H1 (cell line): ENCODE data around the gene SLC35E1. TPM values are rescaled to one million over a fixed set of nuclear protein-coding genes. Genes with fewer than 3 reads are reported as not detected.

ENCODE experiments used
- CTCF ChIA-PET: fragments of 300-600 bp; sonication (Branson Sonifier 250); formaldehyde crosslinking; loops from one replicate; lab custom pipeline; 2021; ENCODE audit not compliant: partially characterized antibody; lab: Charles Lee
- POLR2A ChIA-PET: fragments of 300-600 bp; sonication (Branson Sonifier 250); formaldehyde crosslinking; loops from one replicate; lab custom pipeline; 2021; ENCODE audit warnings: inconsistent platforms; ENCODE audit not compliant: partially characterized antibody; lab: Charles Lee
- DNase-seq, 2 experiments: peaks; one replicate each; pipeline versions ENCODE4 v3.0.0 to v3.0.0-alpha.2; 2010 to 2022; ENCODE audit warnings: low spot score in 2 of 2, low read depth in 1 of 2, mixed read lengths in 1 of 2
- FAIRE-seq: peaks from 2 replicates; lab custom pipeline; 2011; peaks lifted over from hg19 to GRCh38; lab: Jason Lieb, UNC
- H2AFZ ChIP-seq: 2 replicates; pipeline ENCODE4 v1.8.1; 2012; ENCODE audit warnings: low read length, inconsistent platforms
- H2AK5ac ChIP-seq: 2 replicates; pipeline ENCODE4 v1.6.1; 2013; ENCODE audit warnings: low read depth, low read length
- H2BK120ac ChIP-seq: replicated peaks from 2 replicates; pipeline ENCODE3; 2013; ENCODE audit warnings: low read depth, low read length, inconsistent platforms
- H2BK12ac ChIP-seq: 2 replicates; pipeline ENCODE4 v1.6.1; 2013; ENCODE audit warnings: low read depth, low read length
- H2BK15ac ChIP-seq: 2 replicates; pipeline ENCODE4 v1.6.1; 2013; ENCODE audit warnings: low read length
- H2BK20ac ChIP-seq: 2 replicates; pipeline ENCODE4 v1.6.1; 2013; ENCODE audit warnings: low read length
- H2BK5ac ChIP-seq: 2 replicates; pipeline ENCODE4 v1.6.1; 2013; ENCODE audit warnings: low read depth, low read length
- H3K14ac ChIP-seq: 2 replicates; pipeline ENCODE4 v1.6.1; 2013; ENCODE audit warnings: inconsistent platforms; ENCODE audit not compliant: insufficient read length
- H3K18ac ChIP-seq: 2 replicates; pipeline ENCODE4 v1.6.1; 2013; ENCODE audit warnings: low read length; ENCODE audit errors: extremely low read depth
- H3K23ac ChIP-seq: 2 replicates; pipeline ENCODE4 v1.6.1; 2013; ENCODE audit warnings: inconsistent platforms; ENCODE audit not compliant: insufficient read length
- H3K23me2 ChIP-seq: 2 replicates; pipeline ENCODE4 v1.6.1; 2013; ENCODE audit warnings: low read depth, low read length
- H3K27ac ChIP-seq: 2 replicates; pipeline ENCODE4 v1.6.1; 2011; ENCODE audit warnings: low read depth, low read length, inconsistent platforms
- H3K27me3 ChIP-seq, 4 experiments: replicated peaks in 1 of 4; 1 replicate in 1 of 4; 2 replicates in 3 of 4; pipeline versions ENCODE4 v1.6.1 to v1.8.1; 2011 to 2013; ENCODE audit warnings: low read length in 3 of 4, mild to moderate bottlenecking in 3 of 4, inconsistent platforms in 2 of 4, mixed read lengths in 2 of 4, moderate library complexity in 1 of 4; ENCODE audit not compliant: control insufficient read depth in 3 of 4, insufficient read depth in 3 of 4; ENCODE audit errors: extremely low read depth in 1 of 4
- H3K36me3 ChIP-seq, 4 experiments: 2 replicates each; pipeline versions ENCODE4 v1.6.1 to v1.8.1; 2011 to 2013; ENCODE audit warnings: mild to moderate bottlenecking in 4 of 4, low read length in 3 of 4, moderate library complexity in 2 of 4, control low read depth in 1 of 4, inconsistent platforms in 1 of 4; ENCODE audit not compliant: insufficient read depth in 4 of 4, control insufficient read depth in 2 of 4
- H3K4ac ChIP-seq: replicated peaks from 2 replicates; pipeline ENCODE3; 2013; ENCODE audit warnings: low read length, low read depth, mixed read lengths, inconsistent platforms; ENCODE audit not compliant: insufficient read length
- H3K4me1 ChIP-seq, 4 experiments: replicated peaks in 1 of 4; 1 replicate in 1 of 4; 2 replicates in 3 of 4; pipeline versions ENCODE4 v1.6.1 to v1.8.1; 2011 to 2013; ENCODE audit warnings: low read length in 3 of 4, inconsistent platforms in 2 of 4, mixed read lengths in 1 of 4; ENCODE audit not compliant: insufficient read depth in 4 of 4, control insufficient read depth in 3 of 4
- H3K4me2 ChIP-seq, 2 experiments: 2 replicates each; pipeline versions ENCODE4 v1.6.1 to v1.8.1; 2011 to 2013; ENCODE audit warnings: low read depth in 2 of 2, low read length in 2 of 2, control low read depth in 1 of 2, inconsistent platforms in 1 of 2, mild to moderate bottlenecking in 1 of 2; ENCODE audit not compliant: insufficient read depth in 1 of 2
- H3K4me3 ChIP-seq, 4 experiments: fragments of 200-600, 300-600 bp in 1 of 4; sonication (generic), shearing (Covaris generic), sonication (Bioruptor Twin) in 1 of 4; 2 replicates each; pipeline versions ENCODE4 v1.5.1 to v1.8.1; 2011 to 2016; ENCODE audit warnings: low read length in 4 of 4, low read depth in 3 of 4, control low read depth in 2 of 4, inconsistent platforms in 2 of 4, mild to moderate bottlenecking in 2 of 4, mixed read lengths in 1 of 4, moderate library complexity in 1 of 4; ENCODE audit not compliant: insufficient read depth in 2 of 4; ENCODE audit errors: extremely low read depth in 1 of 4
- H3K56ac ChIP-seq: replicated peaks from 2 replicates; pipeline ENCODE3; 2013; ENCODE audit warnings: low read depth, mild to moderate bottlenecking, mixed read lengths, low read length, inconsistent platforms; ENCODE audit not compliant: insufficient read length
- H3K79me1 ChIP-seq: 2 replicates; pipeline ENCODE4 v1.6.1; 2013; ENCODE audit warnings: low read depth, low read length, control low read depth
- H3K79me2 ChIP-seq, 2 experiments: 2 replicates each; pipeline versions ENCODE4 v1.6.1 to v1.8.1; 2012 to 2013; ENCODE audit warnings: low read length in 2 of 2, mild to moderate bottlenecking in 2 of 2, inconsistent platforms in 1 of 2; ENCODE audit not compliant: insufficient read depth in 2 of 2, control insufficient read depth in 1 of 2
- H3K9ac ChIP-seq, 4 experiments: replicated peaks in 1 of 4; 1 replicate in 1 of 4; 2 replicates in 3 of 4; pipeline versions ENCODE4 v1.6.1 to v1.8.1; 2011 to 2013; ENCODE audit warnings: low read depth in 3 of 4, low read length in 3 of 4, control low read depth in 2 of 4, mild to moderate bottlenecking in 2 of 4, moderate library complexity in 2 of 4, inconsistent platforms in 1 of 4; ENCODE audit errors: extremely low read depth in 1 of 4
- H3K9me3 ChIP-seq, 2 experiments: 2 replicates each; pipeline versions ENCODE4 v1.6.1 to v1.8.1; 2012 to 2013; ENCODE audit warnings: mild to moderate bottlenecking in 2 of 2, moderate library complexity in 2 of 2, control low read depth in 1 of 2, inconsistent platforms in 1 of 2, low read depth in 1 of 2, low read length in 1 of 2, mixed read lengths in 1 of 2; ENCODE audit not compliant: insufficient read depth in 2 of 2
- H4K20me1 ChIP-seq, 2 experiments: replicated peaks in 1 of 2; 2 replicates each; pipeline versions ENCODE3 to v1.8.1; 2011 to 2013; ENCODE audit warnings: inconsistent platforms in 2 of 2, low read length in 2 of 2, mild to moderate bottlenecking in 1 of 2; ENCODE audit not compliant: insufficient read depth in 2 of 2, control insufficient read depth in 1 of 2
- H4K5ac ChIP-seq: 2 replicates; pipeline ENCODE4 v1.6.1; 2013; ENCODE audit warnings: low read length, low read depth, mixed read lengths, inconsistent platforms; ENCODE audit not compliant: insufficient read length
- H4K8ac ChIP-seq: 2 replicates; pipeline ENCODE4 v1.8.0; 2013; ENCODE audit warnings: mild to moderate bottlenecking, moderate library complexity, low read length, inconsistent platforms; ENCODE audit not compliant: insufficient read depth; ENCODE audit errors: extremely low read depth
- H4K91ac ChIP-seq: replicated peaks from 2 replicates; pipeline ENCODE3; 2013; ENCODE audit warnings: low read length, mixed read lengths, inconsistent platforms; ENCODE audit not compliant: insufficient read length
- ASH2L ChIP-seq: fragments of 200-600, 300-600 bp; sonication (generic); IDR thresholded peaks from one replicate; pipeline ENCODE4 v1.7.1; 2017; ENCODE audit warnings: low read length
- ATF2 ChIP-seq: IDR thresholded peaks from 2 replicates; pipeline ENCODE4 v1.6.1; 2012; ENCODE audit warnings: low read length, inconsistent platforms
- BACH1 ChIP-seq: IDR thresholded peaks from 2 replicates; pipeline ENCODE4 v1.6.1; 2012; ENCODE audit warnings: low read length, improper control_type of control experiment
- BRCA1 ChIP-seq: IDR thresholded peaks from 2 replicates; pipeline ENCODE4 v1.6.1; 2012; ENCODE audit warnings: low read depth, low read length, improper control_type of control experiment
- KDM5A ChIP-seq: fragments of 200-600 bp; IDR thresholded peaks from 2 replicates; pipeline ENCODE4 v1.7.1; 2012; ENCODE audit warnings: mild to moderate bottlenecking, low read length, inconsistent platforms, mixed read lengths
- NANOG ChIP-seq: IDR thresholded peaks from 2 replicates; pipeline ENCODE4 v1.6.1; 2011; ENCODE audit warnings: low read length, low read depth, mild to moderate bottlenecking, inconsistent platforms; ENCODE audit not compliant: insufficient read depth, poor library complexity, severe bottlenecking
- RFX5 ChIP-seq: IDR thresholded peaks from 2 replicates; pipeline ENCODE4 v1.6.1; 2011; ENCODE audit warnings: low read depth, low read length, improper control_type of control experiment, borderline replicate concordance
- RNF2 ChIP-seq: fragments of 200-900, 300-1000 bp; sonication (generic); IDR thresholded peaks from 2 replicates; pipeline ENCODE4 v1.7.1; 2016; ENCODE audit warnings: borderline replicate concordance, low read depth, mild to moderate bottlenecking, antibody characterized with exemption, low read length; ENCODE audit not compliant: poor library complexity, severe bottlenecking; ENCODE audit errors: missing control alignments
- SP2 ChIP-seq: IDR thresholded peaks from 2 replicates; pipeline ENCODE4 v1.6.1; 2012; ENCODE audit warnings: mild to moderate bottlenecking, low read length, inconsistent platforms
- SRF ChIP-seq: IDR thresholded peaks from 2 replicates; pipeline ENCODE4 v1.6.1; 2011; ENCODE audit warnings: mild to moderate bottlenecking, low read depth, low read length, moderate library complexity
- WGBS, 2 experiments: shearing (Covaris generic) in 1 of 2; methylation state at CpG; one replicate each; pipeline versions ENCODE4 v1.1.6 to v1.1.7; 2013 to 2015; ENCODE audit warnings: low lambda C conversion rate in 2 of 2, mixed read lengths in 2 of 2, inconsistent platforms in 1 of 2, low coverage in 1 of 2, missing lambda C conversion rate in 1 of 2; ENCODE audit not compliant: insufficient replicate concordance in 2 of 2, insufficient coverage in 1 of 2, insufficient read length in 1 of 2; ENCODE audit errors: extremely low coverage in 1 of 2, missing lambda C conversion rate in 1 of 2; 5-methylcytosine and 5-hydroxymethylcytosine counted together
- polyA plus RNA-seq, 7 experiments: library from polyadenylated mRNA; depleted of rRNA in 3 of 7; stranded (reverse) in 5 of 7; unstranded in 2 of 7; fragments of >200 nt in 5 of 7; fragments of 200-250 nt in 2 of 7; gene quantifications; 1 replicate in 5 of 7; 2 replicates in 1 of 7; 4 replicates in 1 of 7; pipeline versions ENCODE4 v1.2.1 to v1.2.3, GENCODE V29; 2011 to 2013; ENCODE audit warnings: missing spikeins in 2 of 7, mixed read lengths in 2 of 7
- total RNA-seq: library from RNA; stranded (reverse); fragmentation: NEBNext Ultra II Directional; extraction: Animal tissue kit (Norgen Biotek cat#: 25700); gene quantifications from 2 replicates; pipeline ENCODE4 v1.2.1, GENCODE V29; 2021

SLC35E1 gene
- total and polyA plus RNA-seq, 2 of the 8 experiments (the other 6 are each of a cell fraction or from before 2014, with no cell fraction given): 26.0 to 31.9 TPM

GRCh38 chr19:16522559-16523377 lies 49.4 kb downstream of the SLC35E1 start:
- H3K14ac ChIP-seq: no peak overlapping the region
- H2BK120ac ChIP-seq: no peak overlapping the region
- no peaks in the 10 kb centered on the region for H3K9me3 ChIP-seq
- no peak overlapping the region for H4K91ac ChIP-seq
- no peak overlapping the region; the same call in 1 of the 2 replicates for H2BK5ac ChIP-seq
- no peak overlapping the region for H3K23ac ChIP-seq
- ChIA-PET CTCF (interaction anchor here (1.0 to 2.1 kb wide), 4 partner anchors 11 to 81 kb away, joined by 3 to 5 read pairs (median 3); no protein-coding TSS in a partner anchor), POLR2A (interaction anchor here (1.2 to 1.9 kb wide), 3 partner anchors 10 to 50 kb away, joined by 3 to 7 read pairs (median 4); partner anchors contain the start of genes CHERP and SLC35E1)
- H3K27me3 ChIP-seq: no peaks in the 10 kb centered on the region
- H3K23me2 ChIP-seq: no peaks in the 10 kb centered on the region
- no peak overlapping the region for H4K5ac ChIP-seq
- H4K20me1 ChIP-seq: peaks cover 14 to 27% of the 10 kb centered on the region in 2 experiments
- H3K56ac ChIP-seq: no peak overlapping the region
- 95% methylated on average over 22 of the region's 25 CpGs; no CpG with 5 or more reads in 1 of the 2 experiments for WGBS, 2 experiments
- no peak overlapping the region for H3K9ac ChIP-seq
- no peak overlapping the region for H3K4me3 ChIP-seq
- peaks cover 41 to 95% (median 80%) of the 10 kb centered on the region in 4 experiments for H3K36me3 ChIP-seq
- H3K27ac ChIP-seq: no peak overlapping the region
- no peak overlapping the region for H2AK5ac ChIP-seq
- H3K79me1 ChIP-seq: no peaks in the 10 kb centered on the region
- no peaks in the 10 kb centered on the region for H3K79me2 ChIP-seq
- no peak overlapping the region; the same call in 1 of the 2 replicates for H4K8ac ChIP-seq
- FAIRE-seq: no peak
- H2BK15ac ChIP-seq: no peak overlapping the region
- H3K18ac ChIP-seq: no peak overlapping the region
- no peak overlapping the region for H3K4me2 ChIP-seq
- H2BK12ac ChIP-seq: no peak overlapping the region
- no peak overlapping the region for H2BK20ac ChIP-seq
- H3K4me1 ChIP-seq: no peaks in the 10 kb centered on the region
- no peak overlapping the region for H2AFZ ChIP-seq
- no peak overlapping the region for H3K4ac ChIP-seq
- DNase-seq: no peak
- TF ChIP-seq BRCA1: no peak
- no peak for TF ChIP-seq ASH2L
- no peak for TF ChIP-seq SRF
- TF ChIP-seq BACH1: no peak
- TF ChIP-seq RFX5: no peak
- no peak for TF ChIP-seq RNF2
- no peak for TF ChIP-seq NANOG
- no peak for TF ChIP-seq ATF2
- no peak for TF ChIP-seq KDM5A
- no peak for TF ChIP-seq SP2
